ENCODE measurements around the gene PGAP2. TPM values are rescaled to one million over a fixed set of nuclear protein-coding genes. Genes with fewer than 3 reads are reported as not detected.

PGAP2 gene
- total RNA-seq, 1 experiment from 2014 or later, result 37.4 TPM

GRCh38 chr11:3809624-3809928 lies 1.2 kb downstream of the PGAP2 start:
- TF ChIP-seq, protein P1, sequence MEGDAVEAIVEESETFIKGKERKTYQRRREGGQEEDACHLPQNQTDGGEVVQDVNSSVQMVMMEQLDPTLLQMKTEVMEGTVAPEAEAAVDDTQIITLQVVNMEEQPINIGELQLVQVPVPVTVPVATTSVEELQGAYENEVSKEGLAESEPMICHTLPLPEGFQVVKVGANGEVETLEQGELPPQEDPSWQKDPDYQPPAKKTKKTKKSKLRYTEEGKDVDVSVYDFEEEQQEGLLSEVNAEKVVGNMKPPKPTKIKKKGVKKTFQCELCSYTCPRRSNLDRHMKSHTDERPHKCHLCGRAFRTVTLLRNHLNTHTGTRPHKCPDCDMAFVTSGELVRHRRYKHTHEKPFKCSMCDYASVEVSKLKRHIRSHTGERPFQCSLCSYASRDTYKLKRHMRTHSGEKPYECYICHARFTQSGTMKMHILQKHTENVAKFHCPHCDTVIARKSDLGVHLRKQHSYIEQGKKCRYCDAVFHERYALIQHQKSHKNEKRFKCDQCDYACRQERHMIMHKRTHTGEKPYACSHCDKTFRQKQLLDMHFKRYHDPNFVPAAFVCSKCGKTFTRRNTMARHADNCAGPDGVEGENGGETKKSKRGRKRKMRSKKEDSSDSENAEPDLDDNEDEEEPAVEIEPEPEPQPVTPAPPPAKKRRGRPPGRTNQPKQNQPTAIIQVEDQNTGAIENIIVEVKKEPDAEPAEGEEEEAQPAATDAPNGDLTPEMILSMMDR (conservative IDR thresholded peaks at IDR 0.05), result no peak
- H4K20me1 ChIP-seq (ENCODE audit: control insufficient read depth, insufficient read depth, insufficient read length), result no peaks in the 10 kb centered on the region
- H4K5ac ChIP-seq (ENCODE audit: insufficient read length, low read depth, low read length), result no peak overlapping the region
- DNase-seq, result no peak
- no peaks in the 10 kb centered on the region for H3K9me3 ChIP-seq (ENCODE audit: control insufficient read depth, low read depth, low read length)
- no peak overlapping the region; a peak in 1 of 7 replicates for H3K27ac Mint-ChIP-seq
- no peak overlapping the region for H2BK120ac ChIP-seq (ENCODE audit: low read depth, low read length, poor library complexity, severe bottlenecking)
- H2BK5ac ChIP-seq (ENCODE audit: insufficient read length, low read length), result no peak overlapping the region
- H3K4me1 Mint-ChIP-seq, result peaks cover 14 to 17% of the 10 kb centered on the region in 2 experiments
- H3K18ac ChIP-seq (ENCODE audit: insufficient read length, low read depth, low read length), result no peak overlapping the region
- H3K36me3 Mint-ChIP-seq (ENCODE audit: insufficient read depth in 1 of 3, low read depth in 3 of 3), result peaks cover 0 to 5% (median 0%) of the 10 kb centered on the region in 3 experiments; a peak in 2 of 7 replicates
- no peak overlapping the region; a peak in 3 of 5 replicates for H3K4me3 Mint-ChIP-seq
- no peak overlapping the region for H4K8ac ChIP-seq (replicated peaks; ENCODE audit: insufficient read length, low read depth, low read length)
- peaks cover 9% of the 10 kb centered on the region for H3K23me2 ChIP-seq (ENCODE audit: insufficient read length, low read depth, low read length, poor library complexity, severe bottlenecking)
- no peak overlapping the region for H2BK12ac ChIP-seq (ENCODE audit: insufficient read length, low read depth, low read length)
- H3K27me3 ChIP-seq (ENCODE audit: insufficient read depth, low read length), result no peaks in the 10 kb centered on the region
- H3K27ac ChIP-seq (ENCODE audit: insufficient read length, low read depth, low read length), result no peak overlapping the region
- peak overlapping the region; percentile 76 for H3K4me2 ChIP-seq (ENCODE audit: insufficient read depth, insufficient read length, low read length)
- H2AK5ac ChIP-seq (ENCODE audit: insufficient read length, low read length), result no peak overlapping the region
- H3K9me3 Mint-ChIP-seq, result no peaks in the 10 kb centered on the region
- no peak overlapping the region for H2BK20ac ChIP-seq (ENCODE audit: low read depth, low read length, poor library complexity, severe bottlenecking)
- H3K79me2 ChIP-seq (ENCODE audit: insufficient read depth, low read length), result 0 out of 2 replicates have a peak, but pooled peaks cover 2% of the 10 kb centered on the region
- no peak overlapping the region for H2BK15ac ChIP-seq (ENCODE audit: low read depth, low read length)
- H3T11ph ChIP-seq (ENCODE audit: low read length), result no peak overlapping the region
- H4K91ac ChIP-seq (ENCODE audit: insufficient read length, low read depth, low read length), result no peak overlapping the region
- no peaks in the 10 kb centered on the region for H3K4me1 ChIP-seq (ENCODE audit: insufficient read depth, low read length)
- WGBS (ENCODE audit: extremely low coverage, insufficient read length, low lambda C conversion rate), result no CpG with 5 or more reads among the region's 1 CpG
- H3K14ac ChIP-seq (ENCODE audit: insufficient read depth, low read length), result no peak overlapping the region
- H3K27me3 Mint-ChIP-seq (ENCODE audit: low read depth), result no peaks in the 10 kb centered on the region
- no peak overlapping the region for H2AFZ ChIP-seq (ENCODE audit: low read length)
- no peak overlapping the region for H3K23ac ChIP-seq (ENCODE audit: insufficient read length, low read depth, low read length)
- no peak overlapping the region for H3K4ac ChIP-seq (ENCODE audit: low read depth, low read length)
- no peak overlapping the region for H3K56ac ChIP-seq (ENCODE audit: insufficient read length, low read depth, low read length)
- H3K79me1 ChIP-seq (ENCODE audit: insufficient read depth, low read depth, low read length, poor library complexity, severe bottlenecking), result no peaks in the 10 kb centered on the region
- no peak overlapping the region for H3K9ac ChIP-seq (ENCODE audit: extremely low read depth, insufficient read length, low read length)
